ENCODE data around the gene PFN3. TPM values are rescaled to one million over a fixed set of nuclear protein-coding genes. Genes with fewer than 3 reads are reported as not detected.
"Not testable (repeated sequence)": the region's sequence is repeated elsewhere in the genome, so short reads cannot be mapped to it uniquely, and the experiment has no call there.

The PFN3 gene
- polyA plus RNA-seq, 4 donors, result 0.50 to 2.2 (median 1.1) TPM

GRCh38 chr5:177426566-177427210, 26.2 kb upstream of the PFN3 start, which contains the start of gene GRK6:
Gene GRK6 (plus strand): TSS chr5:177426676. CDS start chr5:177426846, 170 bp downstream.
- no peak for DNase-seq (ENCODE audit: low read depth in 4 of 4, low spot score in 3 of 4)

GRCh38 chr5:177425801-177426565, 25.5 kb upstream of the PFN3 start:
- peak; percentile 100 for DNase-seq (ENCODE audit: low read depth in 4 of 4, low spot score in 3 of 4)

- no peak for DNase-seq (ENCODE audit: low read depth in 4 of 4, low spot score in 3 of 4)
Observed at GRCh38 chr5:177425196-177425800, 24.8 kb upstream of the PFN3 start.

- DNase-seq (ENCODE audit: low read depth in 4 of 4, low spot score in 3 of 4), result no peak
Observed at GRCh38 chr5:177423671-177424070, 23.2 kb upstream of the PFN3 start.

- no peak for DNase-seq (ENCODE audit: low read depth in 4 of 4, low spot score in 3 of 4)
Observed at GRCh38 chr5:177421062-177421798, 20.8 kb upstream of the PFN3 start.

GRCh38 chr5:177420472-177420871, 20.0 kb upstream of the PFN3 start:
- DNase-seq (ENCODE audit: low read depth in 4 of 4, low spot score in 3 of 4), result not testable (repeated sequence)

GRCh38 chr5:177419046-177419445, 18.6 kb upstream of the PFN3 start:
- no peak for DNase-seq (ENCODE audit: low read depth in 4 of 4, low spot score in 3 of 4)

GRCh38 chr5:177417081-177417480, 16.6 kb upstream of the PFN3 start:
- not testable (repeated sequence) for DNase-seq (ENCODE audit: low read depth in 4 of 4, low spot score in 3 of 4)

GRCh38 chr5:177414481-177414880, 14.0 kb upstream of the PFN3 start:
- DNase-seq (ENCODE audit: low read depth in 4 of 4, low spot score in 3 of 4), result no peak

GRCh38 chr5:177412603-177413233, 12.3 kb upstream of the PFN3 start:
- no peak for DNase-seq (ENCODE audit: low read depth in 4 of 4, low spot score in 3 of 4)

- DNase-seq (ENCODE audit: low read depth in 4 of 4, low spot score in 3 of 4), result no peak
Observed at GRCh38 chr5:177410575-177410974, 10.1 kb upstream of the PFN3 start.

- no peak for DNase-seq (ENCODE audit: low read depth in 4 of 4, low spot score in 3 of 4)
Observed at GRCh38 chr5:177409043-177409801, 8.8 kb upstream of the PFN3 start, which contains the start of gene F12. Gene F12 (minus strand): TSS chr5:177409564. CDS start chr5:177409527, 37 bp downstream.

GRCh38 chr5:177405805-177406204, 5.3 kb upstream of the PFN3 start:
- DNase-seq (ENCODE audit: low read depth in 4 of 4, low spot score in 3 of 4), result no peak

- no peak for DNase-seq (ENCODE audit: low read depth in 4 of 4, low spot score in 3 of 4)
Observed at GRCh38 chr5:177405312-177405711, 4.9 kb upstream of the PFN3 start.

GRCh38 chr5:177404641-177405179, 4.2 kb upstream of the PFN3 start:
- no peak for DNase-seq (ENCODE audit: low read depth in 4 of 4, low spot score in 3 of 4)

GRCh38 chr5:177403792-177404640, 3.6 kb upstream of the PFN3 start:
- peak in 1 of 4 donors; percentile 63 for DNase-seq (ENCODE audit: low read depth in 4 of 4, low spot score in 3 of 4)

- no peak for DNase-seq (ENCODE audit: low read depth in 4 of 4, low spot score in 3 of 4)
Observed at GRCh38 chr5:177403102-177403791, 2.8 kb upstream of the PFN3 start.

Data from right renal pelvis (tissue), 4 donors.